ENCODE results near the gene SYNJ2BP. TPM values are rescaled to one million over a fixed set of nuclear protein-coding genes. Genes with fewer than 3 reads are reported as not detected.

SYNJ2BP gene
- total RNA-seq, 2 experiments from 2014 or later, result 3.6 to 7.3 TPM

Other genes with a start within 250 kb of the SYNJ2BP start
- not detected for gene SLC8A3, start 228.1 kb downstream of the SYNJ2BP start, total RNA-seq
- 10 to 100 TPM; 32.5 to 55.7 TPM for gene COX16, start 57.4 kb downstream of the SYNJ2BP start, total RNA-seq
- under 1 TPM in 1 of 2 experiments, not detected in 1; 0.07 TPM for gene ADAM21, start 35.1 kb upstream of the SYNJ2BP start, total RNA-seq
- under 1 TPM; 0.16 to 0.53 TPM for gene ADAM20, start 117.9 kb upstream of the SYNJ2BP start, total RNA-seq
- gene MED6, start 183.6 kb upstream of the SYNJ2BP start, total RNA-seq, result 10 to 100 TPM; 42.7 to 51.8 TPM
- 10 to 100 TPM in 1 of 2 experiments, 1 to 10 TPM in 1; 7.8 to 11.8 TPM for gene TTC9, start 224.8 kb upstream of the SYNJ2BP start, total RNA-seq

Data from activated CD8-positive, alpha-beta memory T cell treated with anti-CD3 and anti-CD28 coated beads, Interleukin-2, amount 10 ng/mL, durations not matched to agents 7 days and 5 days (primary cell).